EL (cell line): ENCODE results near the gene PRKCZ.

Source experiments
- DNase-seq: peaks from one replicate; pipeline ENCODE4 v3.0.0-alpha.2; 2016

PRKCZ gene

GRCh38 chr1:2070016-2070415, 19.8 kb downstream of the PRKCZ start:
- DNase-seq = no peak

GRCh38 chr1:2070800-2071530, 20.8 kb downstream of the PRKCZ start:
- no peak for DNase-seq

- no peak for DNase-seq
These were observed 22.0 kb downstream of the PRKCZ start for GRCh38 chr1:2072109-2072806.

- DNase-seq = no peak
These were observed 22.7 kb downstream of the PRKCZ start for GRCh38 chr1:2072891-2073290.

GRCh38 chr1:2073382-2074230, 23.4 kb downstream of the PRKCZ start:
- DNase-seq = peak; percentile 67

- no peak for DNase-seq
These were observed 24.2 kb downstream of the PRKCZ start for GRCh38 chr1:2074396-2074795.

- no peak for DNase-seq
These were observed 24.9 kb downstream of the PRKCZ start for GRCh38 chr1:2074944-2075740.

GRCh38 chr1:2076826-2077225, 26.6 kb downstream of the PRKCZ start:
- DNase-seq = no peak

- no peak for DNase-seq
These were observed 28.0 kb downstream of the PRKCZ start for GRCh38 chr1:2078170-2078569.

GRCh38 chr1:2079396-2080085, 29.3 kb downstream of the PRKCZ start:
- no peak for DNase-seq

GRCh38 chr1:2080140-2080539, 29.9 kb downstream of the PRKCZ start:
- DNase-seq = no peak

- no peak for DNase-seq
These were observed 30.7 kb downstream of the PRKCZ start for GRCh38 chr1:2080884-2081283.

- DNase-seq = no peak
These were observed 31.2 kb downstream of the PRKCZ start for GRCh38 chr1:2081326-2081885.

GRCh38 chr1:2082064-2082463, 31.9 kb downstream of the PRKCZ start:
- DNase-seq = no peak

- no peak for DNase-seq
These were observed 33.5 kb downstream of the PRKCZ start for GRCh38 chr1:2083666-2084065.

GRCh38 chr1:2084306-2084705, 34.1 kb downstream of the PRKCZ start:
- no peak for DNase-seq

GRCh38 chr1:2085080-2085479, 34.9 kb downstream of the PRKCZ start:
- no peak for DNase-seq

- no peak for DNase-seq
These were observed 36.4 kb downstream of the PRKCZ start for GRCh38 chr1:2086446-2087078.

GRCh38 chr1:2087766-2088165, 37.6 kb downstream of the PRKCZ start:
- DNase-seq = no peak

GRCh38 chr1:2088458-2088857, 38.2 kb downstream of the PRKCZ start:
- DNase-seq = peak; percentile 90

- no peak for DNase-seq
These were observed 38.8 kb downstream of the PRKCZ start for GRCh38 chr1:2089051-2089450.
